GM21515 (cell line): Measurements from ENCODE around the gene UBE2F.
"Not testable (repeated sequence)": the region's sequence is repeated elsewhere in the genome, so short reads cannot be mapped to it uniquely, and the experiment has no call there.

Source experiments
- ATAC-seq: cut with Tn5 transposase; IDR thresholded peaks from one replicate; pipeline ENCODE4 v1.9.1; 2021; ENCODE audit not compliant: unreplicated experiment

UBE2F gene

DNA sequence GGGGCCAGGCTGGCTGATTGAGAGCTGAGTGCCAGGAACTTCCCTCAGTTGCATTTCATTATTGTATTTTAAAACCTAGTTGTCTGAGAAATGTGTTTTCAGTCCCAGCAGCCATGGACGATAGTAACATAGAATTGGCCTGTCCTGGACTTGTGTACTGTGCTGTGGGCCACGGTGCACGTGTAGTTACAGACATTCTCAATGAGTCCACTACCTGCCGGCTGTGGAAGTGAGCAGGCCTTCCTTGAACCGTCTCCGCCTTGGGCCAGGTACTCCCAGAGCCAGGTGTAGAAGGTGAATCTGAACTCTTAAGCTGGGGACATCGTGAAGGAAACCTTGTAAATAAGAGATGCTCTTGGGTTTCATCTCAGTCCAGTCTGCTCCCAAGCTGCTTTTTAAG lies 47.0 kb downstream of the UBE2F start:
- ATAC-seq, result no peak

DNA sequence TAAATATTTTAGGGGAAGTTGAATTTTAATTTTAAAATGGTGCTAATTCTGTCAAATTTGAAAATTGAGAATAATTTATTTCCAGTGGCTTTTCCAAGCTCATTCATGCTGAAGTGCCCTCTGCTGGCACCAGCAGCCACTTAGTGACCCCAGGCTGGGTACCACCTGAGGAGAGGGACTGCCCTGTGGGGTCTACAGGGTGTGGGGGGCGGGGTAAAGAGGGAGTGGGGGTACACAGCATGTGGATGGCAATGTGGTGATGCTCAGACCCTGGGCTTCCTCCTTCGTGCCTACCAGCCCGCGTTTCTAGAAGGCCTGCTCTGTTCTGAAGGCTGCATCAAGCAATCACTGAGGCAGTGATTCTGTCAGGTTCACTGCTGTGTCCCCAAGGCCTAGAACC lies 48.9 kb downstream of the UBE2F start:
- ATAC-seq, result no peak

- no peak for ATAC-seq
Observed at GRCh38 chr2:238016526-238016925, 49.7 kb downstream of the UBE2F start.

DNA sequence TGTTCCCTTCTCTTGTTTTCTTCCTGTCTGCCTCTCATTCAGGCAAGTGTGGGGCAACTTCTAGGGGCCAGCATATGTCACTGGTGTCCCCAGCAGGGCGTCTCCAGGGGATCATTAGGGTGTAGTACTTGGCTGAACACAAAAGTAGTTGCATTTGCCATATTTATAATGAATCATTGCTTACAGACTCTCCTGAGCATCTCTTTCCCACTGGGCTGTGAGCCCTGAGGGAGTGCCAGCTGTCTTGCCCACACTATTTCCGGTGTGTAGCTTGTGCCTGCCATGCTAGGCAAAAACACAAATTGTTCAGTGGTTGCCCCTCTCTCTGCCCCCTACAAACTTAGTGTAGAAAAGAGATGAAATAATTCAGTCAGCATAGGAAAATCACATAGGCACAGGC lies 53.1 kb downstream of the UBE2F start:
- no peak for ATAC-seq

GRCh38 chr2:238020816-238021215 lies 54.0 kb downstream of the UBE2F start:
- no peak for ATAC-seq

DNA sequence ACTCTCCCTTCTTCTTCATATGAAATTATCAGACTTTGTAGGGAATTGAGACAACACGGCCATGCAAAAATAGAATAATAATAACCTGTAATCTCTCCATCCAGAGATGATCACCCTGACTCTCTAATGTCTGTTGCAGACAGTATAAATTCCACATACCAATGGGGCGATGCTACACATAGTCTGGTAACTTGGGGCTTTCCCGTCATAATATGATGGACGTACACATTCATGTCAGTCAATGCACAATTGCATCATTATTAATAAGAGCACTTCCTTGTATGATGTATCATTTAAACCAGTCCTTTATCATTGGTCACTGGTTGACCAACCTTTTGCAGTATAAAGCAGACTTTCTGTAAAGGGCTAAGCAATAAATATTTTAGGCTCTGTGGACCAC lies 54.5 kb downstream of the UBE2F start:
- no peak for ATAC-seq

DNA sequence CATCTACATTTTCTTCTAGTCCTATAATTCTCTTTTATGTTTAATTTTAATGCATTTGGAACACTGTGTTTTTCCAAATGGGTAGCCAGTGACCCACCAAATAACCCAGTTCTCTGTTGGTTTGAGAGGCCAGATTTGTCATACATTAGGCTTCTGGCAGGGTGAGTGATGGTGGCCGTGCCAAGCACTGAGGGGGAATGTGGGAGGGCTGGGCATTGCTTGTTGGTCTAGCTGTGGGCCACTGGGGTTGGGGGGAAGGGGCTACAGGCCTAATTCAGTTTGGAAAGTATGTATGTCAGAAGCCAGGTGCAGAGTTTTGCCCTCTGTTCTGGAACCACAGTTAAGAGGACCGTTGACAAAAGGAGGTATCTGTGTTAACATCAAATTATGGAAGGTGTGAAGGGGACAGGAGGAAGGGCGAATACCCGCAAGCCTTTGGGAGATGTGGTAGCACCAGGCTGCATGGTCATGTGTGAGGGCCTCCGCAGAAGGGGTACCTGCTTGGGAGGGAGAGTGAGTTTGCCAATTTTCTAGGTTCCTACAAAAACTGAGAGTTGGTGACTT lies 55.9 kb downstream of the UBE2F start:
- ATAC-seq, result no peak

DNA sequence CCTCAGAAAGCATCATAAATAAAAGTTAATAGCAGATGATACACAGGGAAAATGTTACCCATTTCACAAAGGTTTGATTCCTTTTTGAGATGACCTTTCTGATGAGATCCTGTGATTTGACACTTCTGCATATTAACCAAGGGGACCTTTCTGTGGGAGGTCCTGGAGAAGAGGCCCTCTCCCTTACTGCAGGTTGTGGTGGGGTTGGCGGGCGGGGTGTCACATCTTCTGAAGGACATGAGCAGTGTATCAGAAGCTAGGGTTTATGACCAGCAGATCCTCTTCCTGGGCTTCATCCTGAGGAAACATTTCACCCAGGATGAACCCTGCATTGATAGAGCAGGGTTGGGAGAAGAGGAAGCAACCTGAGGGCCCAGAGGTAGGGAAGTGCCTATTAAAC lies 56.8 kb downstream of the UBE2F start:
- no peak for ATAC-seq

DNA sequence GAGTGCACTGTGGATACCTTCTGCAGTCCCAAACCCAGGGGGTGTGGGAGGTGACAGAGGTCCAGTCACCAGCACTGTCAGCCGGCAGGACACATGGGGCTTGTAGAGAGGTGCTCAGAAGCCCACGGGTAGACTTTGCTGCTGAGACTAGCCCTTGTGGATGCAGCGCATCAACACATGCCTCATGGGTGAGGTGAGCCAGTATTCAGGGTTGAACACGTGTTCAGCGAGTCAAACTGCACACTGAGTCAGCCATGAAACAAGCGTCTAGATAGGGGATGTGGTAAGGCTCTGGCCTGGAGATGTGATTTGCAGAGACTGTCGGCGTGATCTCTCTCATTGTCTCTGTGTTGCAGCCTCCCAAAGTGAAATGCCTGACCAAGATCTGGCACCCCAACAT lies 58.2 kb downstream of the UBE2F start:
- no peak for ATAC-seq

DNA sequence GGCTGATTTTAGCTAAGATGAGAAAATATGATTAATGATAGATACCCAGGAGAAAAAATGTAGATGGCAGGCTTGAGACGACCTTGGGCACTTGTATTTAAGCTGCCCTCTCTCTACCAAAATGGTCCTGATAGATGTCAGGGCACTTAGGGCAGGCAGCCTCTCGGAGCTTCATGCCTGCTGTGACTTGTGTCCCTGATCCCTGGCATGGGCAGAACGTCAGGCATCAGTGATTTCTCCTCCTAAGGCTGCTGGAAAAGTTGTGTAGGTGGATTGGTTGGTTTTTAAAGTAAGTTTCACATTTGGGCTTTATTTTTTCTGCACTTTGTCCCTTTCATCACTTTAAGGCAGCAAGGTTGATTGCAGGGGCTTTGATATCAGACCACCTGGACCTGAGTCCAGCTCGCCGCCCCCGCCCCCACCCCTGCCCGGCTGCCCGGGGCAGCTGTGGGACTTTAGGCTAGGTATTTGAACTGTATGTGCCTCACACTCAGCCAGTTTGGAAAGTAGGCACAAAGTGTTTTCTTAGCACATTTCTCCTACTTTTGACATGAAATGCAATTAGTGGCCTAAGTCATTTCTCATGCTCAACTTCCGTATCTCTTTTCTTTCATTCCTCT lies 59.0 kb downstream of the UBE2F start:
- no peak for ATAC-seq

GRCh38 chr2:238027058-238027457 lies 60.2 kb downstream of the UBE2F start:
- ATAC-seq, result no peak

DNA sequence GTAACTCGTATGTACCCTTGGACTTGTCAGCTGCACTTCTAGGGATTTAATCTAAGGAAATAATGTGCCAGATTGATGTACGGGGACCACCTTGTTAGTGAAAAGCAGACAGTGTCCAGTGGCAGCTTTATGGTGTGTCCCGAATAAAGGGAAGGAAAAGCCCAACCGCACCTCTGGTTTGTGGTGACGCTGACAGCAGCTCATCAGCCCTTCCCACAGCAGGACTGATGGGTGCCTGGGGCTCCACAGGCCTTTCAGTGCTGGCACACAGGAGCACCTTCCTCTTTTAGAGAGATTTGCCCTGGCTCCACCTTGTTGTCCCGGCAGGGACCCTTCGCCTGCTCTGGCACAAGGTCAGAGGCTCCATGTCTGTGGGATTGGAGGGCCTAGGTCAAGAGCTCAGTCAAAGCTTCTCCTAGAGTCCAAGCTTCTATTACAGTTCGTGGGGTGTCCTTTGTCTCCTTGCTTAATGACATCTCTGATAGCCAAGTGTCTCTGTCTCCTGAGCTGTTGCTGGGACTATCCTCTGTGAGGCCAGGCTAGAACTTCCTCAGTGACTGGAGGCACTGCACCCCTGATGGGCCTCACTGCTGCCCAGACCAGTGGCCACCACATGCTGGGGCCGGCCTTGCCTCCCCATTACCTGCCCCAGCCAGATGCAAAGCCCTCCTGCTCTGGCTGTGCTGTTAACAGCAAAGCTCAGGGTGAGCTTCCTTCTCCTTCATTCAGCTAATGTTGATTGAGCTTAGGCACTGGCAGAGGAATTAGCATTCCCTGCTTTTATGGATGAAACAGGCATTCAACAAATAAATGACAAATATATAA lies 61.0 kb downstream of the UBE2F start:
- no peak for ATAC-seq

DNA sequence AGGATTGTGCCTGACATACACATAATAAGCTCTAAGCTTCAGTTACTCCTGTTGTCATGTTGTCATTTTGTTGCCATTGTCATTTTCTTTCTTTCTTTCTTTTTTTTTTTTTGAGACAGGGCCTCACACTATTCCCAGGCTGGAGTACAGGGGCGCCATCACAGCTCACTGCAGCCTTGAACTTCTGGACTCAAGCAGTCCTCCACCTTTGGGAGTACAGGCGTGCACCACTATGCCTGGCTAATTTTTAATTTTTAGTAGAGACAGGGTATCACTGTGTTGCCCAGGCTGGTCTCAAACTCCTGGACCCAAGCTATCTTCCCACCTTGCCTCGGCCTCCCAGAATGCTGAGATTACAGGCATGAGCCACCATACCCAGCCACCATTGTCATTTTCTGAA lies 63.0 kb downstream of the UBE2F start:
- no peak for ATAC-seq

DNA sequence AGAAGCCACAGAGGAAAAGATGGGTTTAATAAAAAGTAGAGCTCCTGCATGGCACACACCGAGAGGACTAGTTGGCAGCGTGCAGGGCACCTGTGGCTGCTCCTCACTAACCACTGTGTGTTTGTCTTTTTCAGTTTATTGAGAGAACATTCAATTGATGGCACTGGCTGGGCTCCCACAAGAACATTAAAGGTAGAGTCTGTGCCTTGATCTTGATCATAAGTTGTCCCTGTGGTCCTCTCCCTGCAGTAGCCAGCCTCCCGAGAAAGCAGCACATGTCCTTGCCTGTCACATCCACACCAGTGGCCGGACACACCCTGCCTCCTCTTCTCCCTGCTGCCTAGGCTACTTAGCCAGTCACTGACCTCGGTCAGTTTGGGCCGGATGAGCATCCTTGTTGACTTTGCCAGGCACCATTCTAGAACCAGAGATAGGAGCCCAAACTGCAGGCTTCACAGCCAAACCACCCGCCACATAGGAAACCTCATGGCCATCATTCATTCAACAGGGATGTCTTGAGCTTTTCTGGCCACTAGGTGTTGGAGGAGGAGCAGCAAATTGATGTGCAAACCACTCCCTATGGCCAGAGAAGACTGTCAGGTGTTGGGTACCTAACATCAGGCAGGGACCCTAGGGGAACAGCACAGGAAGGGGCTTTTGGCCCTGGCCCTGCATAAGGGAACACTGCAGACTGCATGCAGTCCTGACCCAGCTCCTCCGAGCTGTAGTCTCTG lies 63.8 kb downstream of the UBE2F start:
- ATAC-seq, result no peak

- ATAC-seq, result no peak
Observed at GRCh38 chr2:238031751-238032150, 64.9 kb downstream of the UBE2F start.

DNA sequence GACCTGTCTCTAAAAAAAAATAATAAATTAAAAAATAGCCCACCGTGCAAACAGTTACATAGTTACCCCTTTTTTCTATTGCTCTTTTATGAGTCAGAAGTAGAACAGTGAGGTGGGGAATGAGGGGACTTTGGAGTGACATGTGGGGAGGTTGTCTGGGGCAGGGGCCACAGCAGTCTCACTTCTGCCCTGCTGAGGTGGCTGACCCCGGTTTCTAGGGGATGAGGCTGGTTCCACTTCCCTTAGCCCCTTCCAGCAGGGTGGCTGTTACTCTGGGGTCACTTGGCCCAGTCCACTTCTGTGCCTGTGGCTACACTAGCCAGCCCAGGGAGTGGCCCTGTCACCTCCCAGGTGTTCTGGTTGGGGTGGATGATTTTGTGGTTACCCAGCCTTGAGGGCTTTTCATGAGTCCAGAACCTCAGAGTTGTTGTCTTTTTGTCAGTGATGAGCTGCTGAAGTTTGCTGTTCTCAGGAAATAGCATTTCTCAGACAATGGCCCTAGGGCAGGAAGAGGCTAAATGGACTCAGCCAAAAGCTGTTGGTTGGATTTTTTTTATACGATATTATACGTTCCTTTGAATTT lies 66.0 kb downstream of the UBE2F start:
- ATAC-seq, result no peak

DNA sequence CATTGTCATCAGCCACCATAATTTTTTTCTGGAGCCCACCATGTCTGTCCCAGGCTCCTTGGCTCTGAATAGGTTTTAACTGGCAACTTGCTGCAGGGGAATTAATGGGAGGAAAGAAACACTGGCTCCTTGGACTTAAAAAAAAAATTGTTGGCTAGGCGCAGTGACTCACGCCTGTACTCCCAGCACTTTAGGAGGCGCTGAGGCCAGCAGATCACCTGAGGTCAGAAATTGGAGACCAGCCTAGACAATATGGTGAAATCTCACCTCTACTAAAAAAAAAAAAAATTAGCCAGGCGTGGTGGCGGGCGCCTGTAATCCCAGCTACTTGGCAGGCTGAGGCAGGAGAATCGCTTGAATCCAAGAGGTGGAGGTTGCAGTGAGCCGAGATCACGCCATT lies 67.2 kb downstream of the UBE2F start:
- not testable (repeated sequence) for ATAC-seq

- ATAC-seq, result no peak
Observed at GRCh38 chr2:238038203-238038602, 71.4 kb downstream of the UBE2F start.

- ATAC-seq, result no peak
Observed at GRCh38 chr2:238039151-238039550, 72.3 kb downstream of the UBE2F start.

DNA sequence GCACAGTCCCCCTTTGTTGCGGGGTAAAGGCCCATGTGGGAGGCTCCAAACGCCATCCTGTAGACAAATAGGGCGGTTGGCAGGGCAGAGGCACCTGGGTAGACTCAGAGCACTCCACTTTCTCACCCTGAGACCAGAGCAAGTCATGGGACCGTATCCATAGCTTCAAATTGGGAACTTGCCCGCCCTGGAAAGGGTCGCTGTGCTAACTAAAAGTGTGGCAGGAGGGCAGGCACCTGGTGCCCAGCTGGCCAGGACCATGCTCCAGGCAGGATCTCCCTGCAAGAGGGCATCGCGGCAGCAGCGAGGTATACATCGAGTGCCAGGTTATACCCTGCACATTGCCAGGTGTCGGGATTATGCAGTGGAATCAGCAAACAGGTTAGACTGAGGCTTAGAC lies 73.2 kb downstream of the UBE2F start:
- no peak for ATAC-seq

- ATAC-seq, result no peak
Observed at GRCh38 chr2:238040918-238041317, 74.1 kb downstream of the UBE2F start.
